ENCODE results near the gene L3MBTL4. TPM values are rescaled to one million over a fixed set of nuclear protein-coding genes. Genes with fewer than 3 reads are reported as not detected.

L3MBTL4 gene
- total and polyA plus RNA-seq, 2 experiments from 2014 or later: 4.1 to 14.1 TPM

- H2AFZ ChIP-seq: no peak overlapping the region
- no peak overlapping the region for H3K4me3 ChIP-seq
- H3K79me2 ChIP-seq: no peaks in the 10 kb centered on the region
- TF ChIP-seq CTCF (IDR thresholded peaks at IDR 0.05; ENCODE audit: poor library complexity) (no peak), EZH2phosphoT487 (IDR thresholded peaks at IDR 0.05; ENCODE audit: low read depth, severe bottlenecking, unreplicated experiment) (no peak), EZH2 (IDR thresholded peaks at IDR 0.05; ENCODE audit: borderline replicate concordance) (no peak)
- no peaks in the 10 kb centered on the region for H3K36me3 ChIP-seq (replicated peaks; ENCODE audit: insufficient read depth, low read depth)
- DNase-seq (ENCODE audit: low spot score): no peak
- H4K20me1 ChIP-seq (ENCODE audit: insufficient read depth, poor library complexity, severe bottlenecking): no peaks in the 10 kb centered on the region
- no peak overlapping the region for H3K27ac ChIP-seq
- whole genome bisulfite sequencing (ENCODE audit: low lambda C conversion rate, missing lambda C conversion rate): 74% methylated on average over 4 of the region's 4 CpGs
- H3K4me2 ChIP-seq: no peak overlapping the region
- no peaks in the 10 kb centered on the region for H3K9me2 ChIP-seq (replicated peaks; ENCODE audit: insufficient read depth)
- no peaks in the 10 kb centered on the region for H3K4me1 ChIP-seq (ENCODE audit: insufficient read depth)
- H3K27me3 ChIP-seq: no peaks in the 10 kb centered on the region
- H3K9me3 ChIP-seq (ENCODE audit: low read depth): no peaks in the 10 kb centered on the region
Measured at GRCh38 chr18:5995626-5996025, 419.1 kb downstream of the L3MBTL4 start.

GRCh38 chr18:5993938-5994337 lies 420.8 kb downstream of the L3MBTL4 start:
- H3K4me3 ChIP-seq: no peak overlapping the region
- H2AFZ ChIP-seq: no peak overlapping the region
- no peaks in the 10 kb centered on the region for H3K9me2 ChIP-seq (replicated peaks; ENCODE audit: insufficient read depth)
- TF ChIP-seq EZH2 (IDR thresholded peaks at IDR 0.05; ENCODE audit: borderline replicate concordance) (no peak), EZH2phosphoT487 (IDR thresholded peaks at IDR 0.05; ENCODE audit: low read depth, severe bottlenecking, unreplicated experiment) (no peak), CTCF (IDR thresholded peaks at IDR 0.05; ENCODE audit: poor library complexity) (no peak)
- no peaks in the 10 kb centered on the region for H4K20me1 ChIP-seq (ENCODE audit: insufficient read depth, poor library complexity, severe bottlenecking)
- H3K4me1 ChIP-seq (ENCODE audit: insufficient read depth): no peaks in the 10 kb centered on the region
- H3K79me2 ChIP-seq: no peaks in the 10 kb centered on the region
- no peaks in the 10 kb centered on the region for H3K27me3 ChIP-seq
- H3K27ac ChIP-seq: no peak overlapping the region
- no peaks in the 10 kb centered on the region for H3K9me3 ChIP-seq (ENCODE audit: low read depth)
- 89% methylated on average over 9 of the region's 9 CpGs for WGBS (ENCODE audit: low lambda C conversion rate, missing lambda C conversion rate)
- no peaks in the 10 kb centered on the region for H3K36me3 ChIP-seq (replicated peaks; ENCODE audit: insufficient read depth, low read depth)
- DNase-seq (ENCODE audit: low spot score): no peak
- H3K4me2 ChIP-seq: no peak overlapping the region

- Histone ChIP-seq H3K27ac (no peak overlapping the region), H3K4me1 (ENCODE audit: insufficient read depth) (no peaks in the 10 kb centered on the region), H3K4me2 (no peak overlapping the region), H4K20me1 (ENCODE audit: insufficient read depth, poor library complexity, severe bottlenecking) (no peaks in the 10 kb centered on the region), H3K79me2 (no peaks in the 10 kb centered on the region), H2AFZ (no peak overlapping the region), H3K27me3 (no peaks in the 10 kb centered on the region), H3K9me3 (ENCODE audit: low read depth) (no peaks in the 10 kb centered on the region), H3K4me3 (no peak overlapping the region), H3K9me2 (replicated peaks; ENCODE audit: insufficient read depth) (no peaks in the 10 kb centered on the region), H3K36me3 (replicated peaks; ENCODE audit: insufficient read depth, low read depth) (no peaks in the 10 kb centered on the region)
- TF ChIP-seq EZH2 (IDR thresholded peaks at IDR 0.05; ENCODE audit: borderline replicate concordance) (no peak), EZH2phosphoT487 (IDR thresholded peaks at IDR 0.05; ENCODE audit: low read depth, severe bottlenecking, unreplicated experiment) (no peak)
- no peak for DNase-seq (ENCODE audit: low spot score)
- WGBS (ENCODE audit: low lambda C conversion rate, missing lambda C conversion rate): 97% methylated on average over 7 of the region's 7 CpGs
Measured at GRCh38 chr18:5992381-5992780, 422.3 kb downstream of the L3MBTL4 start.

- Histone ChIP-seq H3K4me1 (ENCODE audit: insufficient read depth) (no peaks in the 10 kb centered on the region), H3K79me2 (no peaks in the 10 kb centered on the region), H3K36me3 (replicated peaks; ENCODE audit: insufficient read depth, low read depth) (no peaks in the 10 kb centered on the region), H3K9me3 (ENCODE audit: low read depth) (no peaks in the 10 kb centered on the region), H3K9me2 (replicated peaks; ENCODE audit: insufficient read depth) (no peaks in the 10 kb centered on the region), H3K4me3 (no peak overlapping the region), H4K20me1 (ENCODE audit: insufficient read depth, poor library complexity, severe bottlenecking) (no peaks in the 10 kb centered on the region), H2AFZ (no peak overlapping the region), H3K4me2 (no peak overlapping the region), H3K27me3 (no peaks in the 10 kb centered on the region), H3K27ac (no peak overlapping the region)
- TF ChIP-seq EZH2phosphoT487 (IDR thresholded peaks at IDR 0.05; ENCODE audit: low read depth, severe bottlenecking, unreplicated experiment): no peak
- TF ChIP-seq CTCF (IDR thresholded peaks at IDR 0.05; ENCODE audit: poor library complexity): no peak
- TF ChIP-seq EZH2 (IDR thresholded peaks at IDR 0.05; ENCODE audit: borderline replicate concordance): no peak
- WGBS (ENCODE audit: low lambda C conversion rate, missing lambda C conversion rate): 89% methylated on average over 5 of the region's 5 CpGs
- DNase-seq (ENCODE audit: low spot score): no peak
Measured at GRCh38 chr18:5987249-5987648, 427.5 kb downstream of the L3MBTL4 start.

Data from hepatocyte (in vitro differentiated cells).